Measurements from ENCODE around the gene UGT1A3.
"Not testable (repeated sequence)": the region's sequence is repeated elsewhere in the genome, so short reads cannot be mapped to it uniquely, and the experiment has no call there.

Gene UGT1A3

DNA sequence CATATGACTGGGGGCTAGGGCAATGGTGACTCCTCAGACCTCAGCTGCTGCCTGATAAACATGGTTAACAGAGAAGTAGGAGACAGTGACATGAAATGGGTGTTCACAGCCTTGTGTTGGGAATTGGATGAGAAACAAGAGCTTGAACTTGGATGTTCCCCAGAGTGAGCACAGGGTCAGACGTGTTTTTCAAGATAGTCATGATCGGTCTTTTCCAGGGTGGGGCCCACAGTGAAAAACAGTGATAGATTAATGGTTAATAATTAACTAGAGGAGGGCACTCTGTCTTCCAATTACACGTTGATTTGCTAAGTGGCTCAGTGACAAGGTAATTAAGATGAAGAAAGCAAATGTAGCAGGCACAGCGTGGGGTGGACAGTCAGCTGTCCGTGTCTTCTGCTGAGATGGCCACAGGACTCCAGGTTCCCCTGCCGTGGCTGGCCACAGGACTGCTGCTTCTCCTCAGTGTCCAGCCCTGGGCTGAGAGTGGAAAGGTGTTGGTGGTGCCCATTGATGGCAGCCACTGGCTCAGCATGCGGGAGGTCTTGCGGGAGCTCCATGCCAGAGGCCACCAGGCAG is at the start of gene UGT1A3:
TSS of gene UGT1A3 (plus strand) at position 320 of the 579 bp plus-strand sequence. CDS start at position 405, 85 bp downstream.
- no peak for DNase-seq

DNA sequence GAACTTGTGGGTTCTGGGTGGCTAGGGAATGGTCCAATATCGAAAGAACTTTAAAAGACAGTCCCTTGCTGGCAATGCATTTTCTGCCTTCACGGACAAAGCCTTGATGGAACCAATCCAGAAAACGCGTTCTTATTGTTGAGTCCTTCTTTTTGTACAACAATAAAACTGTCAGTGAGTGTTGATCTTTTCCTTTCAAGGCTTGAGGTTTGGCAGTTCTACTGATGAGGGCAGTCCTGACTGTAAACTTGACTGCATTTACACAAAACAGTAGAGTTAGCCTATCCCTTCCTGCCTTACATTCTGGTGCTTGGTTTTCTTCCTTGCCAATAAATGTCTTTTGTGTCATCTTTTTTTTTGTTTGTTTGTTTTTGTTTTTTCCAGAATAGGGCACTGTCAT is 49.6 kb upstream of the UGT1A3 start:
- no peak for DNase-seq

DNA sequence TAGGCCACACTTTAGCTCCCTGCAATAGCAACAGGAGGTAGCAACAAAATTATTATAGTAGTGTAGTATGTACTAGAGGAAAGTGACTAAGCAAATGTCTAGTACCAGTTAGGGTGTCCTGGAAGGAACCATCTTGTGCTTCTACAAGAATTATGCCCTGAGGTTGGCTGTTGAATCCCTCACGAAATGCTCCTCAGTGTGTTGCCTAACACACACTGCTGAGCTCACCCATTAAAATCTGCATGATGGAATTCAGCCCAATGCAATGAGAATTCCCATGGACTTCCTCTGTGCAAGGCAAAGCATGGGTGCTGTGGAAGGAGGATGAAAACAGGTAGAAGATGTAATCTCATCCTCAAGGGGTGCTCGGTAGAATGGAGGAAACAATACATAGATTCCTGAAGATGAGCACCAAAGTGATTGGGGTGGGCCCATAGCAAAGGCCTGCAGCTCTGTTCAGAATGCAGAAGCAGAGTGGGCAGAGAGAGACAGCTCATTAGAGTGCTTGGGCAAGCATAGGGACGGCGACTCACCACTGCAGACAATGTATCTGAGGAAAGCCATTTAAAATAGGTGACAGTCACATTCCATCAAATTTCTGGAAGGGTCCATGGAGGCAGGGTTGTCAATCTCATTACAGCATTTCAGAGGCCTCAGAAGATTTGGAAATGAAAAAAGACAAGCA is 48.3 kb upstream of the UGT1A3 start:
- no peak for DNase-seq

DNA sequence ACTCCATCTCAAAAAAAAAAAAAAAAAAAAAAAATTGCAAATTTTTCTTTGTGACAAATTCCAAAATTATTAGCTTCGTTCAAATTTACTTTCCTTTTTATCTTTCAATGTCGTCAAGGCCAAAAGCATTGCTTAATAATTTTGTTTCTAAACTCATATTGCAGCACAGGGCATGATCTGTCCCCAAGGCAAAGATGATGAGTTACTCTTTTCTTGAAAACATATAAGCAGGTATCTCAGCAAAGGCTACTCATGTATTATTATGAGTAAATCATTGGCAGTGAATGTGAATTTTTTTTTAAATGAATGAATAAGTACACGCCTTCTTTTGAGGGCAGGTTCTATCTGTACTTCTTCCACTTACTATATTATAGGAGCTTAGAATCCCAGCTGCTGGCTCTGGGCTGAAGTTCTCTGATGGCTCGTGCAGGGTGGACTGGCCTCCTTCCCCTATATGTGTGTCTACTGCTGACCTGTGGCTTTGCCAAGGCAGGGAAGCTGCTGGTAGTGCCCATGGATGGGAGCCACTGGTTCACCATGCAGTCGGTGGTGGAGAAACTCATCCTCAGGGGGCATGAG is 47.2 kb upstream of the UGT1A3 start, which contains the start of gene UGT1A7:
TSS of gene UGT1A7 (plus strand) at position 381 of the 579 bp plus-strand sequence. CDS start at position 418, 37 bp downstream.
- no peak for DNase-seq

DNA sequence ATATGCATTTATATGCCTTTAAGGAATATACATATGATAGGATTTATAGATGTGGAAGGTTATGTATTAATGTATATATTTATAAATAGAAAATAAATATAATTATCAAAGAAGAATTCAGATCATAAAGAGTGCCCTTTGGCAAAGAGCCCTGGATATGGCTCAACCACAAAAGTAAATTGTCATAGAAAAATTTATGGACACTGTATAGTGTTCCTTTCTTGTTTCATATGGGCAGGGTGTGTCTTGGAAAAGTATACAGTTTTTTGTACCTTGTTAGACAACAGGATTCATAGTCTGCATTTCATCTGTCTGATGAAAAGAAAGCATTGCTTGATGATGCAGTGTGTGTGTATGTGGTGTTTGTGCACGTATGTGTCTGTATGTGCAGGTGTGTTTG is 44.2 kb upstream of the UGT1A3 start:
- no peak for DNase-seq

DNA sequence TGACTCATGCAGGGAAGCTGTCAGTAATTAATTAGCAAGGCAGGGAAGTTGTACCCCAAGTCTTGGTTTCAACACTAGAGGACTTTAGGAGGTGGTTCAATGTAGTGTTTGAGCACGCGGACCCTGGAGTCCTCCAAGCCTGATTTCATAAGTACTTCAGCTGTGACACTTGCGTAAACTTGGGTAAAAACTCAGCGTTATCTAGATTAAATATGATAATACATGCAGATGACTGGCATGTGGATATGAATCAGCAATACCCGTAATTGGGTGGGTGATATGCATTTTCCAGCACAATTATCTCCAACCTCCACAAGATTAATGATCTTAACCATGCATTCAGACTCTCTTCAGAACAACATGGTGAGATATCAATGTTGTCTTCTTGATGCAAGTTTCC is 41.9 kb upstream of the UGT1A3 start:
- no peak for DNase-seq

DNA sequence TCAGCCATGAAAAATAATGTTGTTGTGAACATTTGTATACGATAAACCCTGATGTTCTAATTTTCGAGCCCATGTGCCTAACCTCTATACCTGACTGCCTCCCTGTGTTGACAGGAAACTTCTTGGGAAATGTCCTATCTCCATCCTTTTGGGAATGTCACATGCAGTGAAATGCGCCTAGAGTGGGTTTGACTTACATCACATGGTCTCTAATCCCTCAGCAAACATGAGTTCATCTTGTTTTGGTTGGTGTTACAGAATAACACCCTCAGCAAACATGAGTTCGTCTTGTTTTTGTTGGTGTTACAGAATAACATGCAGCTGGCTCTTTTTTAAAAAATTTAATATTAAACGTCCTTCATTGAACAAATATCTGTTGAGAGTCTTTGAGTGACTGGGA is 40.5 kb upstream of the UGT1A3 start:
- no peak for DNase-seq

DNA sequence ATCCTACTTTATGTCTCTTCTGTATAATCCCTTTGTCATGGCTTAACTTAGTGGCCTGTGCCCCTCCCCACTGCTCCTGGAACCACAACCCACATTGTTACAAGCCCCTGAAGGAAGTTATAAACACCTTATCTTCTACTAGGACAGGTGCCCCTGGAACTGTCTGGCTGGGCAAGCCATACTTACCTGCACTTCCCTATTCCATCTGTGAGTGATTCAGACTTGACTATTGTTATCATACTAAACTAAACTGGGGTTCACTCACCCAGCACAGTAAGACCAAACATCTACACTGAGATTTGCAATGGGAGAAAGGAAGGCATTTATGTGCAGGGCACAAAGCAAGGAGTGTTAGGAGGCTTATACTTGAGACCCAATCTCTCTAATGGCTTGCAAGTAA is 39.8 kb upstream of the UGT1A3 start:
- no peak for DNase-seq

DNA sequence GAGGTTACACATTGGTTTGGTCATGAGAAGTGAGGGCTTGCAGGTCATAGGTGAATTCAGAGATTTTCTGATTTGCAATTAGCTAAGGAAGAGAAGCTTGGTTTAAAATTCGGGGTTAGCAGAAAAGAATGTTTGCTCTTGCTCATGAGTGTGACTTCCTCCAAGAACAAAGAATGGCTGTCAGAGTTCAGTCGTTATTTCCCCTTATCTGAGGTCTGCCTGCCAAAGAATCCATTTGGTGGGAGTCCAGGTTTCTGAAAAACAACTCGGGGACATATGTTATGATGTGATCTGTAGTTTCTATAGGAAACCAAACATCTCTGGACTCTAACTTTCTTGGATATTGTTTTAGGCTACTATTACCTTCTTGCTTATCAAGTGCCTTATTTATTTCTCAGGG is 39.3 kb upstream of the UGT1A3 start:
- no peak for DNase-seq

DNA sequence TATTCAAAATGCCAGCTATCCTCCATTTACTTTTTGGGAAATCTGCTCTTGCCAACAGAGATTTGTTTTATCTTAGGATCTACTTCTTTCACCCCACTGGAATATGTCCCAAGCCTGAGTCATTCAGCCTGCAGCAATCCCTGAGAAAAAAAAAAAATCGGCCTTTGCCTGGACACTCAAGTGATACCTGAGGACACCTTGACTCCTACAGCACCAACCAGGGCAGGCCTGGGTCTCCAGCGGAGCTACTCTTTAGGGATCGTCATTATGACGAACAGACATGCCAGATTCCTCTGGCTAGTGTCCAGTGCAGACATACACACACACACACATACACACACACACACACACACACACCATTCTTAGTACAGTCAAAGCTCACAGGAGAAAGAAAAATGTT is 38.4 kb upstream of the UGT1A3 start:
- DNase-seq = no peak

DNA sequence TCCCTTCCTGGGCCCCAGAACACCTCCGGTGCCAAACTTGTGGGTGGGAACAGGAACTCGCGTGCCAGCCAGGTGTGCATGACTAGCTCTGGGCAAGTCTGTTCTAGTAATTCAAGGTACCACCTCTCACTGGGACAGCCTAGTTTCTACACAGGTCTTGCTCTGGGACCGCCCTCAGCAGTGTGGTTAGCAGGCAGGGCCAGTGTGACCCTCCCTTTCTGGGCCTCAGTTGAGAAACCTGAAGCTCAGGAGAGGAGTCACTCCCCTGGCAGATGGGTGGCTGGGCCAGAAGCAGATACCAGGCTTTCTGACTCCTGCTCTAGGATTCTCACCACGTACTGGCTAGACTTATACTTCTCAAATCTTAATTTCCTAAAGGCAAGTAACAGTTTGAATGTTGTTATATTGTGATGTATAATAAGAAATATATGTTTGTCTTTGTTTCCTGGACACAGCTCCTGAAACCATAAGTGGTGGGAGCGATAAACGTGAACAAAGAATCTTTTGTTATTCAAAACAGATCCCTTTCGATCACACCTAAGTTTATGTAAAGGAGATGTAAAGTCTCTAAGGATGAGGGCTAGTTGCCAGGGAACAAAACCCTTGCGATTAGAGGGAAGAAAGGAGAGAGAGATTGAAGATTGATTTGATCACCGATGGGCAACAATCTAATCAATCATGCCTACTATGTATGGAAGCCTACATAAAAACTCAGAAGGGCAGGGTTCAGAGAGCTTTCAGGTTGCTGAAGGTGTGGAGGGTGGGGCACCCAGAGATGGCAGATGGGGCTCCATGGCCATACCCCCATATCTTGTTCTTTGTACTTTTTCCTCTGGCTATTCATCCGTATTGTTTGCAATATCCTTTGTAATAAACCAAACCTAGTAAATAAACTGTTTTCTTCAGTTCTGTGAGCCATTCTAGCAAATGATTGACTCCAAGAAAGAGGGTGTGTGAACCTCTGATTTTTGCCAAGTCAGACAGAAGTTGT is 37.1 kb upstream of the UGT1A3 start:
- no peak for DNase-seq

DNA sequence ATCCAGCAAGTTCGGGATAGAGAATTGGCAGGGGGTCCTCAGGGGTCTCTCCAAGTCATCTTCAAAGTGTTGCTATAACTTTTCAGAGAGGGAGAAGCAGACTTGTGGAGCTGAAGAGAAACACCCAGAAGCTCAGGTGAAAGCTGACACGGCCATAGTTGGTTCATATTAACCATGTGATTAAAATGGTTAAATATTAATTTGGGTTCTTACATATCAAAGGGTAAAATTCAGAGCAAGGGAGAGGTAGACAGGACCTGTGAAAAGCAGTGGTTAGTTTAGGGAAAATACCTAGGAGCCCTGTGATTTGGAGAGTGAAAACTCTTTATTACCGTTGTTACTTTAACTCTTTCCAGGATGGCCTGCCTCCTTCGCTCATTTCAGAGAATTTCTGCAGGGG is 36.2 kb upstream of the UGT1A3 start, which contains the start of gene UGT1A6:
TSS of gene UGT1A6 (plus strand) at position 243 of the 400 bp plus-strand sequence. CDS start at position 358, 115 bp downstream.
- DNase-seq = no peak

DNA sequence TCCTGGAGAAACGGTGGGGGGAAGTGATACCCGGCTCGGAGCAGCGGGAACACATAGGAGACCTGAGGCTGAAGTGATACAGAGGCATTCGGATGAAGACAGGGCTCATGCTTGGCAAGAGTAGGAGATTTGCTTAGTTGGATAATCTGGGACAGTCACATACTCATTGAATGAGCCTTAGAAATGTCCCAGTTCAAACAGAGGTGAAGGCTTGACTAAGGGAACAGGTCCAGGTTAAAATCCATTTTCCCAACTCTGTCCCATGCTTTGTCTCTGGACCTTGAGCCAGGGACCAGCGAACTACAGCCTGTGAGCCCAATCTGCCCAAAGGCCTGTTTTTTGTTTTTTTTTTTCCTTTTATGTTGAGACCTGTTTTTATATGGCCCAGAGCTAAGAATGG is 34.9 kb upstream of the UGT1A3 start:
- DNase-seq = no peak

DNA sequence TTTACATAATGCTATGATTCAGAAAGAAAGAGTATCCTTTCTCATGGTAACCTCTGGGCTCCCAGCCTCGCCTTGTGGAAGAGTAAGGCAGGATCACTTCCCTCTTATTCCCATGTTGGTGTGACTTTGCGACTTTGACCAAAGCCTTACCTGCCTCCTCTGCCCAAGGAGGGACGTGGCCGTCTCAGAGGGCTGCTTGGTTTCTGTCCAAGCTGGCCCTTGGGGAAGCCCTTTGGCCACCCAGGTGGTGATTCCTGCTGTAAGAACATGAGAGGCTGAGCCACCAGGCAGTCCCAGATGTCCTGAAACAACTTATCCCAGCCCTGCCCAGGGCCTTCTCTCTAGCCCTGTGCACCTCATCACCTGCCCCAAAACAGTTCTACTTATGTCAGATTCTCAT is 30.1 kb upstream of the UGT1A3 start:
- DNase-seq = no peak

DNA sequence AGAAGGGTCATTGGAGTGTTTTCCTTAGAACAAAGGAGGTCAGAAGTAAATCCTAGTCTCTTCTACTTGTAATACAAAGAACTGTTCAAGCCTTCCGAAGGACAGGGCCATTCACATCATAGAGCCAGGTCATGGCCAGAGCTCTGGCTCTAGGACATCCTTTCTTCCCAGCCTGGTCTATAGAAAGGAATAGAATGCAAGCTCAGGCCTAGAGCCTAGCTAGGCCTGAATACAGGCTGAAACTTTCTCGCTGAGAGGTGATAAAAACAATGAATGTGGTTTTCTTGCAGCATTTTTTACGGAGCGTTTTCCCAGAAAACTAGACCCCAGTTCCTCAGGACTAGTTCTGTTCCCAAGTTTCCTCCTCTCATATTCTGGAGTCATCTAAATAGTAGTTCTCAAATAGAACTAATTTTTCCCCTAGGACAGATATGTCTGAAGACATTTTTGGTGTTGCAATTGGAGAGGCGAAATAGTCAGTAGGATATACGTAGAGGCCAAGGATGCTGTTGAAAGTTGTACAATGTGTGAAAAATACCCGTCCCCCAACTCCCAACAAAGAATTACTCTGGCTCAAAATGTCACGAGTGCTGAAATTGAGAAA is 29.3 kb upstream of the UGT1A3 start:
- DNase-seq = no peak

DNA sequence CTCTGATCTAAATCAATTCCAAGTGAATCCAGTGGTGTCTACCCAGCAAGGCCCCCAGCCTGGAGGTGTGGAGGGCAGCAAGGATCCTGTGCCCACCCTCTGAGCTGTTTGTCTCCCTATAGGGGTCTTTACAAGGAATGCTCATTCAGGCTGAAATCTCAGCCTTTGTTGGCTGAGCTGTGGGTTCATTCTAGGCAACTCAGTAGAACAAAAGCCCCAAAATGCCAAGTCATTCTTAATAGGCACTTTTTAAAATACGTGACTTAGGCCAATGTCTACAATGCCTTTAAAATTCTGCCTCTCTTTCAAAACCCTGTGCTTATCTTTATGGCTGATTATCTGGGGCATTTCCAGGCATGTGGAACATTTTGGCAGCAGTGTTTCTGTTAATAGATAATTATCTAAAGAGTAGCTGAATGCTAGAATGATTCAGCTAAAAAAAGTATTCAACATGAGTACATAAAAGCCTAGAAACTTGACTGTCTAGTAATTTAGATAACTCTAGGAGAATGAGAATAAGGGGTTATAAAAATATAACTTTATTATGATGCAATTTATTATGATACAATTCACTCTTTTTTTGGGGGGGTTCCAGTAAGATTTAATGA is 28.7 kb upstream of the UGT1A3 start:
- no peak for DNase-seq

DNA sequence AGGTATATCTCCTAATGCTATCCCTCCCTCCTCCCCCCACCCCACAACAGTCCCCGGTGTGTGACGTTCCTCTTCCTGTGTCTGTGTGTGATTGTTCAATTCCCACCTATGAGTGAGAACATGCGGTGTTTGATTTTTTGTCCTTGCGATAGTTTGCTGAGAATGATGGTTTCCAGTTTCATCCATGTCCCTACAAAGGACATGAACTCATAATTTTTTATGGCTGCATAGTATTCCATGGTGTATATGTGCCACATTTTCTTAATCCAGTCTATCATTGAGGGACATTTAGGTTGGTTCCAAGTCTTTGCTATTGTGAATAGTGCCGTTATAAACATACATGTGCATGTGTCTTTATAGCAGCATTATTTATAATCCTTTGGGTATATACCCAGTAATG is 28.0 kb upstream of the UGT1A3 start:
- DNase-seq = not testable (repeated sequence)

DNA sequence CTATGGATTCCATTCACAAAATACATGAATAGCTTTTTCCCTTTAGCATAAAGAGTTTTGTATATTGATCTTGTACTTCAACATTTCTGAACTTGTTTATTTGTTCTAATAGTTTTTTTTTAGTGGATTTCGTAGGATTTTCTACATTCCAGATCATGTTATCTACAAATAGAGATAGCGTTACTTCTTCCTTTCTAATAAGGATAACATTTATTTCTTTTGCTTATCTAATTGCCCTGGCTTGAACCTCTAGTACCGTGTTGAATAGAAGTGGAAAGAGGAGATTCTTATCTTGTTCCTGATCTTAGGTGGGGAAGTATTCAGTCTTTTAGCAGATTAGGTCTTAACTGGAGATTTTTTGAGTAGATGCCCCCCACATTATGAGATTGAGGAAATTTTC is 26.6 kb upstream of the UGT1A3 start:
- DNase-seq = no peak

DNA sequence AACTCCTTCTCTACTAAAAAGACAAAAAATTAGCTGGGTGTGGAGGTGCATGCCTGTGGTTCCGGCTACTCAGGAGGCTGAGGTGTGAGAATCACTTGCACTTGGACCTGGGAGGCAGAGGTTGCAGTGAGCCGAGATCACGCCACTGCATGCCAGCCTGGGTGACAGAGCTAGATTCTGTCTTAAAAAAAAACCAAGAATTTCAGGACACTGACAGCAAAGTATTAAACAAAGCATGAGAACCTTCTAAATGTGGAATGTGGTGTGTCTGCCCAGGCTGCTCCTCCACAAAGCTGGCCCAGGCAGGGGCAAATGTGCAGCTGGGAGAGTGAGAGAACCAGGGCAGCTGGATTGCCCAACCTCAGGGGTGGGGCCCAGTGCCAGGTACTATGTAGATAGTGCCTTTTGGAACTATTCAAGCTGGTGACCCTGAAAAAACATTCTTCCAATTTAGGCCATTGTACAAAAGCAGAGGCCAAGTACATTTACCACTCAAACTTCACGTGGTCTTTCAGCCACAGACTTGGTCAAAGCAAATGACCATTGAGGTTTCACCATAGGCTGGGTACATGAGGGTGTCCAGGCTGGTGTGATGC is 22.8 kb upstream of the UGT1A3 start:
- no peak for DNase-seq

DNA sequence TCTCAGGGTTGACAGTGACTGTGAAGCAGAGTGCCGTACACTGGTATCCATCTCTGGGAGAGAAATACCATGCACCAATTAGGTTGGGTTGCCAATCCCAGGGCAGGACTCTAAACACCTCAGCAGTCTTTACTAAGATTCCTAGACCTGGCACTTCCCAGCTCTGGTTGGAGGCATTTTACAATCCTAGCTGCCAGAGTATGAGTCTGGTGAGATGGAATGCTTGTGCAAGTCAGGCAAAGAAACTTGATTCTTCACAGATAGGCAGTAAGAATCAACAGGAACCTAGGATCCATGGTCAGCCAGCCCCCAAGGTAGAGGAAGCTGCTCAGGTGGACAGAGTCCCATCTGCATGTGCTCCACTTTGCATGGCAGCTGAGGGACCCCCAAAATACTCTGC is 22.1 kb upstream of the UGT1A3 start:
- no peak for DNase-seq

DNA sequence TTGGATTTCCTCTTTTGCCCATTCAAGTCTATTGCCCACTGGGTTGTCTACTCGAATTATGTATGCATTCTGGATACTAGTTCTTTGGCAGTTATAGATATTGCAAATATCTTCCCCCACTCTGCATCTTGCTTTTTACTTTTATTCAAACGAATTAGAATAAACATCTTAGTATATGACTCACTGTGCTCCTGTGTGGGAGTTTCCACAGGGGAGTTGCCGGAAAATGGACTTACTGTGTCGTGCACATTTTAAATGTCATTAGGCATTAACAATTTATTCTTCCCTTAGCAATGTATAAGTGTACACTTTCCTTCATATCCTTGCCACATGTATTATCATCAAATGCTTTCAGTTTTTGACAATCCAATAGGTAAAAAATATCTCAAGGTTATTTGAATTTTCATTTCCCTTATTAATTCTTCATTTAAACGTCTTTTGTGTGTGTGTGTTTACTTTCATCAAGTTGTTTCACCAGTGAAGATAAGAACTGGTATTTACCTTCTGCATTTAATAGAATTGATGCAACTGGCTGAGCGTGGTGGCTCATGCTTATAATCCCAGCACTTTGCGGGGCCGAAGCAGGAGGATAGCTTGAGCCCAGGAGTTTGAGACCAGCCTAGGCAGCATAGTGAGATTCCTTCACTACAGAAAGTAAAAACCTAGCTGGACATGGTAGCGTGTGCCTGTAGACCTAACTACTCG is 20.8 kb upstream of the UGT1A3 start:
- DNase-seq = no peak

Measured in cerebellar nuclear complex (tissue), 1 donor.